GM21619 (cell line): ENCODE results near the gene PHF12.

Experiments
- ATAC-seq: cut with Tn5 transposase; IDR thresholded peaks from one replicate; pipeline ENCODE4 v1.9.1; 2021; ENCODE audit not compliant: unreplicated experiment

The PHF12 gene

GRCh38 chr17:28955408-28955807, 4.1 kb upstream of the PHF12 start:
- no peak for ATAC-seq

GRCh38 chr17:28954886-28955285, 3.6 kb upstream of the PHF12 start:
- no peak for ATAC-seq

- ATAC-seq = no peak
Observed at GRCh38 chr17:28953444-28954118, 2.3 kb upstream of the PHF12 start.

GRCh38 chr17:28951991-28952975, 965 bp upstream of the PHF12 start:
- peak; percentile 59 for ATAC-seq

GRCh38 chr17:28950752-28951427, 428 bp downstream of the PHF12 start:
- ATAC-seq = no peak

- no peak for ATAC-seq
Observed at GRCh38 chr17:28950017-28950751, 1.1 kb downstream of the PHF12 start.

GRCh38 chr17:28949185-28950016, 1.9 kb downstream of the PHF12 start:
- ATAC-seq = no peak

GRCh38 chr17:28948873-28949184, 2.5 kb downstream of the PHF12 start:
- ATAC-seq = no peak

GRCh38 chr17:28948342-28948741, 3.0 kb downstream of the PHF12 start:
- ATAC-seq = no peak

GRCh38 chr17:28947639-28948038, 3.7 kb downstream of the PHF12 start:
- no peak for ATAC-seq

GRCh38 chr17:28946239-28946638, 5.1 kb downstream of the PHF12 start:
- no peak for ATAC-seq

GRCh38 chr17:28944862-28945741, 6.2 kb downstream of the PHF12 start:
- ATAC-seq = no peak

GRCh38 chr17:28944343-28944742, 7.0 kb downstream of the PHF12 start:
- no peak for ATAC-seq

- no peak for ATAC-seq
Observed at GRCh38 chr17:28942925-28943324, 8.4 kb downstream of the PHF12 start.

GRCh38 chr17:28941251-28941650, 10.1 kb downstream of the PHF12 start:
- ATAC-seq = no peak

- ATAC-seq = no peak
Observed at GRCh38 chr17:28940675-28941074, 10.6 kb downstream of the PHF12 start.

GRCh38 chr17:28940142-28940541, 11.2 kb downstream of the PHF12 start:
- no peak for ATAC-seq

GRCh38 chr17:28938552-28938951, 12.8 kb downstream of the PHF12 start:
- ATAC-seq = no peak

GRCh38 chr17:28937044-28937729, 14.1 kb downstream of the PHF12 start:
- no peak for ATAC-seq
